ENCODE results near the gene WFIKKN2. TPM values are rescaled to one million over a fixed set of nuclear protein-coding genes. Genes with fewer than 3 reads are reported as not detected.
"Not testable (repeated sequence)": the region's sequence is repeated elsewhere in the genome, so short reads cannot be mapped to it uniquely, and the experiment has no call there.

Gene WFIKKN2
- total RNA-seq, 1 donor from 2014 or later = not detected

DNA sequence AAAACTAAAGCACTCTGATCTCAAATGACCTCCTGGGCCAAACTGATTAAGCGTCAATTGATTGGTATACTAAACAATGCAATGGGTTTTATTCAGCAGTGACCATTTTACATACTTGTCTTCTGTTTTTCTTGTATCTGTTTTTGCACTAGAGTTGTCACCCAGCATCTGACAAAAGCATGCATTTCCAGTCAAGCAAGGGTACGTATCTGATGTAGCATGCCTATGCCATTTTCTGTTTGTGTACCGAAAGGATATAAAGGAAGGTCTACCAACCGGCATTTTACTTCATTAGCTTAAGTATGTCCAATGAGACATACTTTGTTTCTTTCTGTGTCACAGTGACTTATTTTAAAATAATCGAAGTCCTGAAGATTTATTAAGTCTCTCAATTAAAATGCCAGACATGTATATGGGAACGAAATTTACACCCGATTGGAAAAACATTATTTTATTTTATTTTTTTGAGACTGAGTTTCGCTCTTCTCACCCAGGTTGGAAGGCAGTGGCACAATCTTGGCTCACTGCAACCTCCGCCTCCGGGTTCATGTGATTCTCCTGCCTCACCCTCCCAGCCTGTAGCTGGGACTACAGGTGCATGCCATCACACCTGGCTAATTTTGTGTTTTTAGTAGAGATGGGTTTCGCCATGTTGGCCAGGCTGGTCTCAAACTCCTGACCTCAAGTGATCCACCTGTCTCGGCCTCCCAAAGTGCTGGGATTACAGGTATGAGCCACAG is 23.3 kb downstream of the WFIKKN2 start:
- no peak overlapping the region for H3K9ac ChIP-seq
- no peak overlapping the region for H3K4me2 ChIP-seq
- Mint-ChIP-seq H3K4me3 (no peak overlapping the region), H3K9me3 (no peaks in the 10 kb centered on the region), H3K27me3 (ENCODE audit: insufficient read depth, low read depth) (peaks cover 4% of the 10 kb centered on the region), H3K4me1 (peaks cover 9% of the 10 kb centered on the region), H3K27ac (no peak overlapping the region), H3K36me3 (peaks cover 8% of the 10 kb centered on the region)
- H3K27ac ChIP-seq = no peak overlapping the region
- no peaks in the 10 kb centered on the region for H3K27me3 ChIP-seq
- H3K4me1 ChIP-seq = peaks cover 13% of the 10 kb centered on the region
- peaks cover 29% of the 10 kb centered on the region for H3F3A ChIP-seq (ENCODE audit: low read depth)
- H4K20me1 ChIP-seq (ENCODE audit: low read depth) = peaks cover 29% of the 10 kb centered on the region
- TF ChIP-seq, protein P1, sequence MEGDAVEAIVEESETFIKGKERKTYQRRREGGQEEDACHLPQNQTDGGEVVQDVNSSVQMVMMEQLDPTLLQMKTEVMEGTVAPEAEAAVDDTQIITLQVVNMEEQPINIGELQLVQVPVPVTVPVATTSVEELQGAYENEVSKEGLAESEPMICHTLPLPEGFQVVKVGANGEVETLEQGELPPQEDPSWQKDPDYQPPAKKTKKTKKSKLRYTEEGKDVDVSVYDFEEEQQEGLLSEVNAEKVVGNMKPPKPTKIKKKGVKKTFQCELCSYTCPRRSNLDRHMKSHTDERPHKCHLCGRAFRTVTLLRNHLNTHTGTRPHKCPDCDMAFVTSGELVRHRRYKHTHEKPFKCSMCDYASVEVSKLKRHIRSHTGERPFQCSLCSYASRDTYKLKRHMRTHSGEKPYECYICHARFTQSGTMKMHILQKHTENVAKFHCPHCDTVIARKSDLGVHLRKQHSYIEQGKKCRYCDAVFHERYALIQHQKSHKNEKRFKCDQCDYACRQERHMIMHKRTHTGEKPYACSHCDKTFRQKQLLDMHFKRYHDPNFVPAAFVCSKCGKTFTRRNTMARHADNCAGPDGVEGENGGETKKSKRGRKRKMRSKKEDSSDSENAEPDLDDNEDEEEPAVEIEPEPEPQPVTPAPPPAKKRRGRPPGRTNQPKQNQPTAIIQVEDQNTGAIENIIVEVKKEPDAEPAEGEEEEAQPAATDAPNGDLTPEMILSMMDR (IDR thresholded peaks at IDR 0.05) = no peak
- TF ChIP-seq EZH2 (IDR thresholded peaks at IDR 0.05) (no peak), EZH2phosphoT487 (IDR thresholded peaks at IDR 0.05) (no peak)
- no peak for DNase-seq (ENCODE audit: low spot score)
- H3K36me3 ChIP-seq = peaks cover 17% of the 10 kb centered on the region
- no peak overlapping the region for H3K4me3 ChIP-seq
- no peak overlapping the region for H2AFZ ChIP-seq (replicated peaks)
- H3K79me2 ChIP-seq (ENCODE audit: low read depth) = peaks cover 24% of the 10 kb centered on the region
- no peaks in the 10 kb centered on the region for H3K9me3 ChIP-seq (ENCODE audit: low read depth)

DNA sequence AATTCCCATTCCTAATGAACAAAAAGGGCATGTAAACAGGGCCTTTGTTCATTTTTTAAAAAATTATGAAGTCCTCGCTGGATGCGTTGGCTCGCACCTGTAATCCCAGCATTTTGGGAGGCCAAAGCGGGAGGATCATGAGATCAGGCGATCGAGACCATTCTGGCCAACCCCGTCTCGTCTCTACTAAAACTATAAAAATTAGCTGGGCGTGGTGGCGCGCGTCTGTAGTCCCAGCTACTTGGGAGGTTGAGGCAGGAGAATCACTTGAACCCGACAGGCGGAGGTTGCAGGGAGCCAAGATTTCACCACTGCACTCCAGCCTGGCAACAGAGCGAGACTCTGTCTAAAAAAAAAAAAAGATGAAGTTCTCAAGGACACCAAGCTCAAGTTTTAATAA is 24.3 kb downstream of the WFIKKN2 start:
- Histone ChIP-seq H3K36me3 (peaks cover 17% of the 10 kb centered on the region), H3K4me1 (peaks cover 24% of the 10 kb centered on the region), H3F3A (ENCODE audit: low read depth) (peaks cover 36% of the 10 kb centered on the region), H4K20me1 (ENCODE audit: low read depth) (peaks cover 40% of the 10 kb centered on the region), H3K79me2 (ENCODE audit: low read depth) (peaks cover 34% of the 10 kb centered on the region)
- H2AFZ ChIP-seq (replicated peaks); H3K9ac ChIP-seq; H3K4me2 ChIP-seq; H3K4me3 ChIP-seq; H3K27ac ChIP-seq; H3K27ac Mint-ChIP-seq; DNase-seq (ENCODE audit: low spot score); H3K9me3 Mint-ChIP-seq; H3K27me3 ChIP-seq; H3K36me3 Mint-ChIP-seq; H3K27me3 Mint-ChIP-seq (ENCODE audit: insufficient read depth, low read depth); H3K9me3 ChIP-seq (ENCODE audit: low read depth); H3K4me3 Mint-ChIP-seq: not testable (repeated sequence)
- H3K4me1 Mint-ChIP-seq = peaks cover 19% of the 10 kb centered on the region

DNA sequence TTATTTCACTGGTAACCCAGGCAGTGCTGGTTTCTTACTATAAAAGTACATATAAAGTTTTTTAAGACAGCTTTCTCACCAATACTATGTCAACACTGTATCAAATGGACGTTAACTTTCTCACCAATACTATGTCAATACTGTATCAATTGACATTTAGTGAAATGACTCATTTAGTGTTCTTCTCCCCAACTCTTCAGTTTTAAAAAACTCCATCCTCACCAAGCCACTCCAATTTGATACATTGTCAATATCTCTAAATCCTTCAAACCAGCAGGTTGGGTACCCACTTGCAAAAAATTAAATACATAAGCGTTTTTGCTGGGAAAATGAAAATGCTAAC is 25.9 kb downstream of the WFIKKN2 start:
- H3K4me3 Mint-ChIP-seq = no peak overlapping the region

More for the DNA sequence above, 25.9 kb downstream of the WFIKKN2 start:
- H3K79me2 ChIP-seq (ENCODE audit: low read depth) = peaks cover 48% of the 10 kb centered on the region
- no peak overlapping the region for H3K27ac ChIP-seq
- TF ChIP-seq, protein P1 (IDR thresholded peaks at IDR 0.05) = no peak
- Mint-ChIP-seq H3K27ac (no peak overlapping the region), H3K9me3 (peaks cover 3% of the 10 kb centered on the region), H3K36me3 (peaks cover 11% of the 10 kb centered on the region), H3K27me3 (ENCODE audit: insufficient read depth, low read depth) (peaks cover 3% of the 10 kb centered on the region), H3K4me1 (peaks cover 23% of the 10 kb centered on the region)
- H3K9ac ChIP-seq = no peak overlapping the region
- H3K4me2 ChIP-seq = no peak overlapping the region
- H3K36me3 ChIP-seq = peaks cover 17% of the 10 kb centered on the region
- no peaks in the 10 kb centered on the region for H3K9me3 ChIP-seq (ENCODE audit: low read depth)
- peaks cover 47% of the 10 kb centered on the region for H4K20me1 ChIP-seq (ENCODE audit: low read depth)
- peaks cover 24% of the 10 kb centered on the region for H3K4me1 ChIP-seq
- H3K4me3 ChIP-seq = no peak overlapping the region
- DNase-seq (ENCODE audit: low spot score) = no peak
- no peak overlapping the region for H2AFZ ChIP-seq (replicated peaks)
- H3F3A ChIP-seq (ENCODE audit: low read depth) = peaks cover 47% of the 10 kb centered on the region
- no peaks in the 10 kb centered on the region for H3K27me3 ChIP-seq

All from neural progenitor cell (in vitro differentiated cells).